Esophagus squamous epithelium (tissue), 4 donors: Measurements from ENCODE around the gene SF3B2.

Experiments
- POLR2A ChIP-seq, 4 donors: fragments of 450-650 bp; IDR thresholded peaks; one replicate each; pipeline ENCODE4 v1.6.1; 2017; ENCODE audit warnings: antibody characterized with exemption in 4 of 4, mild to moderate bottlenecking in 4 of 4, moderate library complexity in 3 of 4
- TF ChIP-seq, protein P1 (sequence below), 6 experiments: fragments of 450-650 bp in 4 of 6; fragments of 200-600 bp in 2 of 6; sonication (generic) in 2 of 6; IDR thresholded peaks; one replicate each; pipeline ENCODE4 v1.5.1; 2016 to 2019; ENCODE audit warnings: antibody characterized with exemption in 6 of 6, mild to moderate bottlenecking in 4 of 6, moderate library complexity in 4 of 6

GRCh38 chr11:66048547-66049323 lies 3.4 kb upstream of the SF3B2 start, which contains the start of gene GAL3ST3:
- TF ChIP-seq, protein P1, sequence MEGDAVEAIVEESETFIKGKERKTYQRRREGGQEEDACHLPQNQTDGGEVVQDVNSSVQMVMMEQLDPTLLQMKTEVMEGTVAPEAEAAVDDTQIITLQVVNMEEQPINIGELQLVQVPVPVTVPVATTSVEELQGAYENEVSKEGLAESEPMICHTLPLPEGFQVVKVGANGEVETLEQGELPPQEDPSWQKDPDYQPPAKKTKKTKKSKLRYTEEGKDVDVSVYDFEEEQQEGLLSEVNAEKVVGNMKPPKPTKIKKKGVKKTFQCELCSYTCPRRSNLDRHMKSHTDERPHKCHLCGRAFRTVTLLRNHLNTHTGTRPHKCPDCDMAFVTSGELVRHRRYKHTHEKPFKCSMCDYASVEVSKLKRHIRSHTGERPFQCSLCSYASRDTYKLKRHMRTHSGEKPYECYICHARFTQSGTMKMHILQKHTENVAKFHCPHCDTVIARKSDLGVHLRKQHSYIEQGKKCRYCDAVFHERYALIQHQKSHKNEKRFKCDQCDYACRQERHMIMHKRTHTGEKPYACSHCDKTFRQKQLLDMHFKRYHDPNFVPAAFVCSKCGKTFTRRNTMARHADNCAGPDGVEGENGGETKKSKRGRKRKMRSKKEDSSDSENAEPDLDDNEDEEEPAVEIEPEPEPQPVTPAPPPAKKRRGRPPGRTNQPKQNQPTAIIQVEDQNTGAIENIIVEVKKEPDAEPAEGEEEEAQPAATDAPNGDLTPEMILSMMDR (IDR thresholded peaks at IDR 0.05): no peak
- no peak for TF ChIP-seq POLR2A (IDR thresholded peaks at IDR 0.05)
